Measurements from ENCODE around the gene ASPSCR1.

ASPSCR1 gene

DNA sequence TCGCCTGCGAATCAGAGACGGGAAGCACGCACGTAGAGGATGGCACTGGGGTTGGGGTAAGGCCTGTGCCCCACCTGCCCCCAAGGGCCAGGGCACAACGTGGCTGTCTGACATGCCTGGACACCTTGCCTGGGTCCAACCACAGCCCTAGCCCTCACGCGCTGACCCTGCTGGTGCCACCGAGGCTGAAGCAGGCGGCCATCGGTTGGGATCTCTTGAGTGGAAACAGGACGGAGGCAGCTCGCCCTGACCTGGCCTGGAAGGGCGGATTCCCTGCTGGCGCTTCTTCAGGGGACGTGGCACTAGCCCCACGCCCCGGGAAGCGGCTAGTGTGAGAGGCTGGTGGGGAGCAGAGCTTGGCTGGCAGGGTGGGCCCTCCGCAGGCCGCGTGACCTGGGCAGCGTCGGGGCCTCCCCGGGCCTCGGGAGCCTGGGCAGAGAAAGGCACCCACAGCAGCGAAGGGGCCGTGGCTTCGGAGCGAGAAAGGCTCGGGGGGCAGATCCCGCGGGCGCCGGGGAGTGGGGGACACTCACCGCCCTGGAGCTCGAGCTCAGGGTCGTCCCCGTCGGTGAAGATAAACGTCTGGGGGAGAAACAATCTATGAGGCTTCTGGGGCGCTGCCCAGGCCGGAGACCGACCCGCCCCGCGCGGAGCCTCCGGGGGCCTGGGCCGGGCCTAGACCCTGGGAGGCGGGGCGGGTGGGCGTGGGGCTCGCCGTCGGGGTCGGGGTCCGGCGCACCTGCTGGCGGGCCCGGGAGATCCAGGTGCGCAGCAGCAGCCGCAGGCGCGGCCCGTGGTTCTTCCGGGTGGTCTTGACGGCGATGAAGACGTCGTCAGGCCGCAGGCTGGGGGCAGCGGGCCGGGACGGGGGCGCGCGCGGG, 73.6 kb downstream of the ASPSCR1 start:
- TF ChIP-seq, protein P1, sequence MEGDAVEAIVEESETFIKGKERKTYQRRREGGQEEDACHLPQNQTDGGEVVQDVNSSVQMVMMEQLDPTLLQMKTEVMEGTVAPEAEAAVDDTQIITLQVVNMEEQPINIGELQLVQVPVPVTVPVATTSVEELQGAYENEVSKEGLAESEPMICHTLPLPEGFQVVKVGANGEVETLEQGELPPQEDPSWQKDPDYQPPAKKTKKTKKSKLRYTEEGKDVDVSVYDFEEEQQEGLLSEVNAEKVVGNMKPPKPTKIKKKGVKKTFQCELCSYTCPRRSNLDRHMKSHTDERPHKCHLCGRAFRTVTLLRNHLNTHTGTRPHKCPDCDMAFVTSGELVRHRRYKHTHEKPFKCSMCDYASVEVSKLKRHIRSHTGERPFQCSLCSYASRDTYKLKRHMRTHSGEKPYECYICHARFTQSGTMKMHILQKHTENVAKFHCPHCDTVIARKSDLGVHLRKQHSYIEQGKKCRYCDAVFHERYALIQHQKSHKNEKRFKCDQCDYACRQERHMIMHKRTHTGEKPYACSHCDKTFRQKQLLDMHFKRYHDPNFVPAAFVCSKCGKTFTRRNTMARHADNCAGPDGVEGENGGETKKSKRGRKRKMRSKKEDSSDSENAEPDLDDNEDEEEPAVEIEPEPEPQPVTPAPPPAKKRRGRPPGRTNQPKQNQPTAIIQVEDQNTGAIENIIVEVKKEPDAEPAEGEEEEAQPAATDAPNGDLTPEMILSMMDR (conservative IDR thresholded peaks at IDR 0.05; ENCODE audit: low read length), result no peak
- peak; percentile 36 for DNase-seq (ENCODE audit: low read depth)

DNA sequence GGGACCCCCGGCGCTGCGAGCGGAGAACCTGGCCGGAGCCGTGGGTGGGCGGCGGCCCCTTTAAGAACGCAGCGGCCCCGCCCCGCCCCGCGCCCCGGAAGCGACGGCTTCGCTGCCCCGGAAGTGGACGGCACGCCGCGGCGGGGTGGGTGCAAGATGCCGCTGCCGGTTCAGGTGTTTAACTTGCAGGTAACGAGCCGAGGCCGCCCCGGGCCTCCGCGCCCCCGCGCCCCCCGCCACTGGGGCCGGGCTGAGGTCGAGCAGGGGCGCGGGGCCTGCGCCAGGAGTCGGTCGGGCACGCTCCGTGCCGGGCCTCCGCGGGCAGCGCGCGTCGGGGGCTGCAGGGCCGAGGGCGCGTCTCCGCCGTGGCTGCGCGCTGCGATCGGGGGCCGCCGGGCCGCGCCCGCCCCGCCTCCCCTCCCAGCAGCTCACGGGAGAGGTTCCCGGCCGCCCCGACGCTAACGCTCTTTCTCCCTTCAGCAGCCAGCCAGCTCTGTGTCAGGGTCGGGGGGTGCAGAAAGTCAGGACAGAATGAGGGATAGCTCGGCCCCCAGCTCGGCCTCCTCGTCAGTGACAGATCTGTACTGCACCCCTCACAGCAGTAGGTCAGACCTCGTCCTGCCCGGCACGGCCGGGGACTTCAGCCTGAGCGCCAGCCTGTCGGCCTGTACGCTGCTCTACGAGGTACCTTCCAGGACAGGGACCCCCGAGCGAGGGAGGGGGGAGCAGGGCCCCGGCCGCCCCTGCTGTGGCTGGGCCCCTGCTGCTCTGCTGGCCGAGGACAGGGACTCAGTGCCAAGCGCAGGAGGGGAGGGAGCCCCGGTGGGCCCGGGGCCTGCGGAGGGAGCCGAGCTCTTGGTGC, 74.6 kb downstream of the ASPSCR1 start, which contains the start of the genes GPS1 and RFNG:
TSS of gene GPS1 (plus strand) at position 123 of the 862 bp plus-strand sequence. CDS start at position 157, 34 bp downstream.
TSS of gene RFNG (minus strand) at position 36 of the 862 bp plus-strand sequence. CDS start 45 bp downstream, outside the sequence.
- DNase-seq (ENCODE audit: low read depth), result peak; percentile 47
- TF ChIP-seq, protein P1 (conservative IDR thresholded peaks at IDR 0.05; ENCODE audit: low read length), result no peak
- H3K4me3 ChIP-seq (ENCODE audit: low read length), result peak within 1 kb of the TSS; percentile 80

More for the DNA sequence above, 73.6 kb downstream of the ASPSCR1 start:
- peak overlapping the region; percentile 80 for H3K4me3 ChIP-seq (ENCODE audit: low read length)

DNA sequence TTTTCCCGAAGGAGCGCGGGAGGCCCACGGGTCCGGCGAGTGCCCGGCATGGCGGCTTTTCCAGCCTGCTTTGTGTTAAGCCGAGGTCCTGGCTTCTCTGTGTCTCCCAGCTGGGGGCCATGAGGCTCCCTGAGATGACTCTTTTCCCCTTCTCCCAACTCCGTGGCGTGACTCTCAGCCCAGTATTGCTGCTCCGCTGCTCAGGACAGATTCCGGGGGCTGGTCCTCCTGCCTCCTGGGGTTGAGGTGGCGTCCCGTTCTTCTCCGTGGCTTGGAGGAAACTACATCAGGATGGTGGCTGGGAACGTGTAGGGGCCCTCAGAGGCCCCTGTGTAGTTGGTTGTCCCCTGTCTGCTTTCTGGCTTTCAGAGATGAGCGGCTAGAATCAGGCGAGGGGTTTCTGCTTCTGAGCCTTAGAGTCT, 75.2 kb downstream of the ASPSCR1 start:
- DNase-seq (ENCODE audit: low read depth), result no peak
- H3K4me3 ChIP-seq (ENCODE audit: low read length), result peak overlapping the region; percentile 80
- TF ChIP-seq, protein P1 (conservative IDR thresholded peaks at IDR 0.05; ENCODE audit: low read length), result no peak

DNA sequence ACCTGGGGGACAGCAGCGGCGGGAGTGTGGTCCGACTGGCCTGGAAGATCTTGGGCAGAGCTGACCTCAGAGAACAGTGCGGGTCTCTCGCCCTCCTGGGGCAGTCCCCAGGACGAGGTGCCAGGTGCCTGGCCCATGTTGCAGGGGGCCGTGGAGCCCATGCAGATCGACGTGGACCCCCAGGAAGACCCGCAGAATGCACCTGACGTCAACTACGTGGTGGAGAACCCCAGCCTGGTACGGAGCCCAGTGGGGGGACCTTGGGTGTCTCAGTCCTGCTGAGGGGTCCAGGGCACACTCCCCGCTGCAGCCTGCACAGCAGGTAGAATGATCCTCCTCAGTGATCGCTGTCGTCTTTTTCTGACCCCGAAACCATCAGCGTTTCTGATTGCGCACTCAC, 75.7 kb downstream of the ASPSCR1 start:
- DNase-seq (ENCODE audit: low read depth), result no peak
- H3K4me3 ChIP-seq (ENCODE audit: low read length), result peak overlapping the region; percentile 80
- TF ChIP-seq, protein P1 (conservative IDR thresholded peaks at IDR 0.05; ENCODE audit: low read length), result no peak

DNA sequence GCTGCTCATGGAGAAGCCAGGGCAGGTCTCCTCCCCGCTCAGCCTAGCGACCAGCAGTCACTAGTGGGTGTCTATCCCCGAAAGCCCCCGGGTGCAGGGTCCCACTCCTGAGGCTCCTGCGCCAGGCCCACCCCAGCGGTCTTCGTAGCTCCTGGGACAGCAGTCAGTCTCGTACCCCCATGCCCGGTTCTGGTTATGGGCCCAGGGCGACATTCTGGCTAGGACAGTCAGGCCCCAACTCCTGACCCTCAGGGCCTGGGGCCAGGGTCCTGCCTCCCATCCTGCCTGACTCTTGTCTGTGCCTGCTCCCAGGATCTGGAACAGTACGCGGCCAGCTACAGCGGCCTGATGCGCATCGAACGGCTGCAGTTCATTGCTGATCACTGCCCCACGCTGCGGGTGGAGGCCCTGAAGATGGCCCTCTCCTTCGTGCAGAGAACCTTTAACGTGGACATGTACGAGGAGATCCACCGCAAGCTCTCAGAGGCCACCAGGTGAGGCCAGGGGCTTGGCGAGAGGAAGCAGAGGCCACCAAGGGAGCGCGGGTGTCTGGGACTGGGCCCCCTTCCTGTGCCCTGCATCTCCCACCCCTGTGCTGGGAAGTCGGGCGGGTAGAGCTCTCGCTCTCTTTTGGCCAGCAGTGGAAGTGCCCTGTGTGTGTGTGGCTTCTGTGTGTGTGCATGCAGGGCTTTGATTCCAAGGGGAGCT, 76.3 kb downstream of the ASPSCR1 start:
- H3K4me3 ChIP-seq (ENCODE audit: low read length), result peak overlapping the region; percentile 80; the same call in 1 of the 2 replicates
- TF ChIP-seq, protein P1 (conservative IDR thresholded peaks at IDR 0.05; ENCODE audit: low read length), result no peak
- DNase-seq (ENCODE audit: low read depth), result no peak

DNA sequence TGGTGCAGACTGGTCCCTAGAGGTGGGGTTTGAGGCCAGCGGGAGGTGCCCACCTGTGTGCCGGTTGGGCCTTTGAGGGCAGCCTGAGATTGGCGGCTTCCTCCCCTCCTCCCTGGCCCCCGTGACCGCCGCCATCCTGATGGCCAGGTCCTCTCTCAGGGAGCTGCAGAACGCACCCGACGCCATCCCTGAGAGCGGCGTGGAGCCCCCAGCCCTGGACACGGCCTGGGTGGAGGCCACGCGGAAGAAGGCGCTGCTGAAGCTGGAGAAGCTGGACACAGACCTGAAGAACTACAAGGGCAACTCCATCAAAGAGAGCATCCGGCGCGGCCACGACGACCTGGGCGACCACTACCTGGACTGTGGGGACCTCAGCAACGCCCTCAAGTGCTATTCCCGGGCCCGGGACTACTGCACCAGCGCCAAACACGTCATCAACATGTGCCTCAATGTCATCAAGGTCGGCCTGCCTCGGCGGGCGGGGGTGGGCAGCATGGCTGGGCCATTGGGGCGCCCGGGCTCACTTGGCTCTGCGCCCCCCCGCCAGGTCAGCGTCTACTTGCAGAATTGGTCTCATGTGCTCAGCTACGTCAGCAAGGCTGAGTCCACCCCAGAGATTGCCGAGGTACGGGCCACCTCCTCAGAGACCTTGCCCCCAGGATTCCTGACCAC, 77.1 kb downstream of the ASPSCR1 start:
- DNase-seq (ENCODE audit: low read depth), result no peak
- no peak overlapping the region for H3K4me3 ChIP-seq (ENCODE audit: low read length)
- TF ChIP-seq, protein P1 (conservative IDR thresholded peaks at IDR 0.05; ENCODE audit: low read length), result no peak
